NCI-H128 (cell line): ENCODE data around the gene NTNG1.

Experiments
- DNase-seq: peaks from one replicate; lab custom pipeline; 2025; ENCODE audit not compliant: unreplicated experiment; lab: John Stamatoyannopoulos, UW

NTNG1 gene

GRCh38 chr1:107254306-107254705 lies 113.5 kb downstream of the NTNG1 start:
- no peak for DNase-seq

- DNase-seq = no peak
Observed at GRCh38 chr1:107255469-107255868, 114.6 kb downstream of the NTNG1 start.

GRCh38 chr1:107262467-107263286 lies 121.8 kb downstream of the NTNG1 start:
- no peak for DNase-seq

DNA sequence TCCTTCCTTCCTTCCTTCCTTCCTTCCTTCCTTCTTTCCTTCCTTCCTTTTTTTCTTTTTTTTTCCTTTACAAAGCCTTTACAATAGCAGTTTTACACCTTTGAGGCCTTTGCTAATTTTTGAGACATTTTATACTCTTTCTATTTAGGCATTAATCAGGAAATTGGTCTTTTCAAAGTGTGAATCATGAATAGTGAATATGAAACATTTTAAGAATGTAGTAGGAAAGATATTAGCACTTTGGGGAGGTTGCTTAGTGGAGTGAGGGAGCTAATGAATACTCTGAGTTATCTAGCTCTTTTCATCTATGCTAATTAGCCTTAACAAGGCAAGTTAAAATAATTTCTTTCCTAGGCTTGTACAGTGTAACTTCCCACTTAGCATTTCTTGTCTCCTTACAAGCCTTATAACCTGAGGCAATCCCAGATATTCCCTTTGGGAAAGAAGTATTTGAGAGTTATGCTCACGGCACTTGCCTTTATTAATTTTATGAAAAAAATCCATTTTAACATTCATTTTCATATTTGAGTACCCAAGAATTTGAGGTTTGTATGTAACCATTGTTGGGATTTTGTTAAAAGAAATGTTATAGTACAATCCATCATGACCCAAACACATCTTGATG lies 122.6 kb downstream of the NTNG1 start:
- no peak for DNase-seq

DNA sequence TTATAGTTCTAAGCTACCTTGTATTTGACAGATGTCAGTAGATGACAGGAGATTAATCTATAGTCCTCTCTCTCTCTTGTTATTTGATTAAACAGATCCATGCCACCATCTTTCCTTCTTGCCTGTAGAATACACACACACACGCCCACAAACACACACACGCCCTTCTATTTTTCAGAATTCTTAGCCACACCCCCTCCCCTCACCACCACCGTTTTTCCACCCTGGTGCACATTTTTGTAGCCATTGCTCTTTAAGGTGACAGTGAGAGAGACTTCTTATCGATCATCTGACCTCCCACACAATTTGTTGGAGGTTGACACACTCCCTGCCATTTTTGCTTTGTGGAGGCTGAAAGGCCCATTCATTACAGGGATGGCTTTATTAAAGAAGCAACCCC lies 123.2 kb downstream of the NTNG1 start:
- no peak for DNase-seq

DNA sequence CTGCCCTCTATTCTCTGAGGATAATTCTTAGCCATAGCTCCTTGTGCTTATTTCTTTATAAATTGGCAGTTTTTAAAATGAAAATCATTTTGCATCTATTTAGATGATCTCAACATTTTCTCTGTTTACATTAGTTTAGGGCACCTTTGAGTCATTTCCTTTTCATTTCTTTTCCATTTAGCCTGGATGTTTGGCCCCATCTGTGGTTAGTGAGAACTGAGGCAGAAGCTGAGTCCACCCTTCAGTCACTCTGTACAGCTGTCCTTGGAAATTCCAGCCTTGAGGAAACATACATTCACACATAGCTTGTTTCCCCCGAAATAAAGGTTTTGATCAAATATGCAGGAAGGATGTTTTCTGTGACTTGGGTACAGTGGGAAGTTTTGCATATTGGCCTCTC lies 123.7 kb downstream of the NTNG1 start:
- no peak for DNase-seq

- DNase-seq = no peak
Observed at GRCh38 chr1:107267489-107267888, 126.7 kb downstream of the NTNG1 start.

DNA sequence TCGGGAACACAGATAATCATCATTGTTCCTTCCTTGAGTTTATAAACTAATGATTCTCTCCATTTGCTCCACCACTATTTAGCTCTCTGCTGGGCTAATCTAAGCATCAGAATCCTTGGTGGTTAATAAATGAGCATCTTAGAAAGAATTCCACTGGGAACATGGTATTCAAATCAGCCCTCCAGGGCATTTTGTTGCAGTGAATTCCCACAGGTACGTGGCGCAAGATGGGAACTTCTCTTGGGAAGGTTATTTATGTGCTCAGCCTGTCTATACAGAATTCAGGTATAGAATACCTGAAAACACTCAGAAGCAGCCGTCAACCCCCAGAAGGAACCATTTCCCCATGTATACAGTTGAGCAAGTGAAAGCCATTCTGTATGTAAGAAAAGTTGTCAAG lies 131.5 kb downstream of the NTNG1 start:
- DNase-seq = no peak

DNA sequence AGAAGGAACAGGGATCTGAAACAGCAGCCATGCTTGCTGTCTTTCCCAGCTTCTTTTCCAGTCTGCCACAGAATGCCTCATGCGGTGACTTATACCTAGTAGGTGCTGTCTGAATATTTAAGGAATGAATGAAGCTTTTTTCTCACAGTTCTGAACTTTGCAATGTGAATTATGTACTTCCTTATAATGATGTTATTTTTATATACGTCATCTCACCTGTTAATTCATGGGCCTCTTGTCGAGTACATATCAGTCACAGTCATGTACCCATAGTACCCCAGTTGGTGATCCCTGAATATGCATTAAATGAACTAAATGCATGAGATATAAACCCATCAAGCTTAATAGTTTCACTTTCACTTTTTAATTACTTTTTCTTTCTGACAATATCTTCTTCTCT lies 132.7 kb downstream of the NTNG1 start:
- DNase-seq = no peak

GRCh38 chr1:107274227-107274626 lies 133.4 kb downstream of the NTNG1 start:
- no peak for DNase-seq

- DNase-seq = no peak
Observed at GRCh38 chr1:107276247-107276646, 135.4 kb downstream of the NTNG1 start.

- no peak for DNase-seq
Observed at GRCh38 chr1:107277022-107277421, 136.2 kb downstream of the NTNG1 start.

GRCh38 chr1:107286125-107286524 lies 145.3 kb downstream of the NTNG1 start:
- DNase-seq = no peak

DNA sequence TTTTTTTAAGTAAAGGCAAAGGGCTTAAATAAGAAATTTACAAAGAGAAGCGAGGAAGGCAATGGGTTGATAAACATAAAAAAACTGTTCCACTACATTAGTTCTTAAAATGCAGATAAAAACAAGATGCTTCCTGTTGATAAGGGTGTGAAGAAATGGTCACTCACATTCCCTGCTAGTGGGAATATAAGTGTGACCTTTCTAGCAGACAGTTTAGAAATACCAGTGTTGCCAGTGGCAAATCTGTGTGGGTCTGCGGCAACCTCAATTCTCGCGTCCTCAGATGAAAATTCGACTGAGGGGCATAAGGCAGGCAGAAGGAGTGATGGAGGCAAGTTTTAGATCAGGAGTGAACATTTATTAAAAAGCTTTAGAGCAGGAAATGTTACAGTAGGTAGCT lies 151.1 kb downstream of the NTNG1 start:
- no peak for DNase-seq

GRCh38 chr1:107293901-107294613 lies 153.2 kb downstream of the NTNG1 start:
- no peak for DNase-seq

DNA sequence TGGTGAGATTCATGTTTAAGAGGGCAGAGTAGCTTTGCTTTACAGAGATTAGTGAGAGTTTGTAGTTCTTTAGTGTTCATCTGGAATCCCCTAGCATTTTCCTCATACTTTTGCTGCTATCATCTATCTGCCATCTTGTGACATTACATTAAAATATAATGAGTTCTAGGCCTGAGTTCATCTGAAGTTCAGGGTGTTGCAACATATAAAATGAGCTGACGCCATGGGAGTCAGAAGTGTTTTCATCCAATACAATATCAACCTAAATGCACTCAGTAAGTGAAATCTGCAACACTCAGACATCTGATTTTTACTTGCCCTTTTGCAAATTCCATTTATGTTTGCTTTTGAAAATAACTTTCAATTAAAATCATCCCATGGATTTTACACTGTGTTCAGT lies 153.8 kb downstream of the NTNG1 start:
- DNase-seq = no peak

- no peak for DNase-seq
Observed at GRCh38 chr1:107297681-107298080, 156.8 kb downstream of the NTNG1 start.

- DNase-seq = no peak
Observed at GRCh38 chr1:107298526-107298925, 157.7 kb downstream of the NTNG1 start.

- DNase-seq = no peak
Observed at GRCh38 chr1:107299521-107299920, 158.7 kb downstream of the NTNG1 start.

GRCh38 chr1:107309962-107310361 lies 169.1 kb downstream of the NTNG1 start:
- DNase-seq = no peak

GRCh38 chr1:107315652-107316051 lies 174.8 kb downstream of the NTNG1 start:
- DNase-seq = no peak

DNA sequence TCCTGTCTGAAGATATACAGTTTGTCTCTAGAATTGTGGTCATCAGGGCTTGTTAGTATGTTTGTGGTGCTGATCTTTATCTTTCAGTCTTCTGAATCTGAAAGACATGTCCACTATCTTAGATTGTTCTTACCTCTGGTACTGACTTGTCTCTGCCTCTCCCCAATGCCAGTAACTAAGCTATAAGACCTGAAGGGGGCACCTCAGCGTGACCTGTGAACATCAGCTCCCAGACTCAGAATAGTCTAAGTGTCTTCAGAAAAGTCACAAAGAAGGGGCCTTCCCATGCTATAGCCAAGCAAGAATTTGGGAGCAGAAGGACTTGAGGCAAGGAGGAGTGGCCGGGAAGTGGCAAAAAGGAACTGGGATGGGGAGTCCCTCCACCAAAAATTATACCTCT lies 178.1 kb downstream of the NTNG1 start:
- DNase-seq = no peak
